Type B pancreatic cell (in vitro differentiated cells): ENCODE measurements around the gene TPSG1. TPM values are rescaled to one million over a fixed set of nuclear protein-coding genes. Genes with fewer than 3 reads are reported as not detected.
"Not testable (repeated sequence)": the region's sequence is repeated elsewhere in the genome, so short reads cannot be mapped to it uniquely, and the experiment has no call there.

Experiments
- DNase-seq: peaks from one replicate; pipeline ENCODE4 v3.0.0; 2021; ENCODE audit warnings: mixed read lengths; ENCODE audit not compliant: unreplicated experiment; ENCODE audit errors: extremely low spot score
- H3K27ac Mint-ChIP-seq: 2 replicates; pipeline ENCODE4 v1.8.0; 2021; ENCODE audit warnings: mild to moderate bottlenecking, mixed read lengths
- H3K27me3 Mint-ChIP-seq: 2 replicates; pipeline ENCODE4 v1.8.0; 2021; ENCODE audit warnings: mixed read lengths
- H3K36me3 Mint-ChIP-seq: 2 replicates; pipeline ENCODE4 v1.8.0; 2021; ENCODE audit warnings: mixed read lengths
- H3K4me1 Mint-ChIP-seq: one replicate; pipeline ENCODE4 v1.8.0; 2021; ENCODE audit warnings: mixed read lengths; ENCODE audit not compliant: unreplicated experiment
- H3K4me3 Mint-ChIP-seq: 2 replicates; pipeline ENCODE4 v1.8.0; 2021; ENCODE audit warnings: mild to moderate bottlenecking, mixed read lengths
- H3K9me3 Mint-ChIP-seq: 2 replicates; pipeline ENCODE4 v1.8.0; 2021; ENCODE audit warnings: mixed read lengths
- total RNA-seq: library from RNA; stranded (reverse); gene quantifications from 2 replicates; pipeline ENCODE4 v1.2.1, GENCODE V29; 2021; ENCODE audit warnings: low replicate concordance
- TF ChIP-seq, protein P1 (sequence below): fragments of 200-600 bp; sonication (generic); conservative IDR thresholded peaks from 2 replicates; pipeline ENCODE4 v1.5.0; 2021; ENCODE audit warnings: antibody characterized with exemption, mild to moderate bottlenecking

The TPSG1 gene
- total RNA-seq, 1 donor from 2014 or later = not detected

DNA sequence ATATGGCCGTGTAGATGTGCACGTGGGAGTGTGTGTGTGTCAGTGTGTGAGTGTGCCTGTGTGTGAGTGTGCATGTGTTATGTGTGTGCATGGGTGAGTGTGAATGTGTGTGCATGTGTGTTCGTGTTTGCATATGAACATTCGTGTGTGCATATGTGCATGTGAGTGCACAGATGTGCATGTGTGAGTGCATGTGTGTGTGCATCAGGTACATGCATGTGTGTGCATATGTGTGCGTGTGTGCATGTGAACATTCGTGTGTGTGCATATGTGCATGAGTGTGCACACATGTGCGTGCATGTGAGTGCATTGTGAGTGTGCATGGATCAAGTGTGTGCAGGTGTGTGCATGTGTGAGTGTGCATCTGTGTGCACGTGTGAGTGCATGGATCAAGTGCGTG, 12.9 kb upstream of the TPSG1 start:
- peaks cover 4% of the 10 kb centered on the region for H3K4me1 Mint-ChIP-seq
- H3K27ac Mint-ChIP-seq = peak overlapping the region; percentile 55
- H3K4me3 Mint-ChIP-seq = no peak overlapping the region
- H3K36me3 Mint-ChIP-seq = no peaks in the 10 kb centered on the region
- TF ChIP-seq, protein P1, sequence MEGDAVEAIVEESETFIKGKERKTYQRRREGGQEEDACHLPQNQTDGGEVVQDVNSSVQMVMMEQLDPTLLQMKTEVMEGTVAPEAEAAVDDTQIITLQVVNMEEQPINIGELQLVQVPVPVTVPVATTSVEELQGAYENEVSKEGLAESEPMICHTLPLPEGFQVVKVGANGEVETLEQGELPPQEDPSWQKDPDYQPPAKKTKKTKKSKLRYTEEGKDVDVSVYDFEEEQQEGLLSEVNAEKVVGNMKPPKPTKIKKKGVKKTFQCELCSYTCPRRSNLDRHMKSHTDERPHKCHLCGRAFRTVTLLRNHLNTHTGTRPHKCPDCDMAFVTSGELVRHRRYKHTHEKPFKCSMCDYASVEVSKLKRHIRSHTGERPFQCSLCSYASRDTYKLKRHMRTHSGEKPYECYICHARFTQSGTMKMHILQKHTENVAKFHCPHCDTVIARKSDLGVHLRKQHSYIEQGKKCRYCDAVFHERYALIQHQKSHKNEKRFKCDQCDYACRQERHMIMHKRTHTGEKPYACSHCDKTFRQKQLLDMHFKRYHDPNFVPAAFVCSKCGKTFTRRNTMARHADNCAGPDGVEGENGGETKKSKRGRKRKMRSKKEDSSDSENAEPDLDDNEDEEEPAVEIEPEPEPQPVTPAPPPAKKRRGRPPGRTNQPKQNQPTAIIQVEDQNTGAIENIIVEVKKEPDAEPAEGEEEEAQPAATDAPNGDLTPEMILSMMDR = no peak
- no peak for DNase-seq
- H3K9me3 Mint-ChIP-seq = no peaks in the 10 kb centered on the region
- peaks cover 7% of the 10 kb centered on the region for H3K27me3 Mint-ChIP-seq

DNA sequence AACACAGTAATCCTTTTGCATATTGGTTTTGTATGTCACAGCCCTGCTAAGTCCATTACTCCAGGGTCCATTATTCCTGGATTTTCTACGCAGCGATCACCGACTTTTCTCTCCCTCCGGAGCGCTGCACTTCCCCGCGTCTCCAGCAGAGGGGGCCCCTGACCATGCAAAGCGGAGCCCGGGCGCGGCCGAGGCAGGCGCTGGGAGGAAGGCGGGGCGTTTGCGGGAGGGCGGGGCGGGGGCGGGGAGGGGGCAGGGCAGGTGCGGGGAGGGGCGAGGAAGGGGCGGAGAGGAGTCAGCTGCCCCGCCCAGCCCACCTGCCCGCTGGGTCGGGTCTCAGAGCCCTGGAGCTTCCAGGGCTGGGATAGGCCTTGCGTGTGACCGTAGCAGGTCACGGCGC, 11.6 kb upstream of the TPSG1 start:
- H3K9me3 Mint-ChIP-seq, H3K4me1 Mint-ChIP-seq, H3K4me3 Mint-ChIP-seq, H3K27me3 Mint-ChIP-seq, H3K27ac Mint-ChIP-seq, DNase-seq, H3K36me3 Mint-ChIP-seq: not testable (repeated sequence)

DNA sequence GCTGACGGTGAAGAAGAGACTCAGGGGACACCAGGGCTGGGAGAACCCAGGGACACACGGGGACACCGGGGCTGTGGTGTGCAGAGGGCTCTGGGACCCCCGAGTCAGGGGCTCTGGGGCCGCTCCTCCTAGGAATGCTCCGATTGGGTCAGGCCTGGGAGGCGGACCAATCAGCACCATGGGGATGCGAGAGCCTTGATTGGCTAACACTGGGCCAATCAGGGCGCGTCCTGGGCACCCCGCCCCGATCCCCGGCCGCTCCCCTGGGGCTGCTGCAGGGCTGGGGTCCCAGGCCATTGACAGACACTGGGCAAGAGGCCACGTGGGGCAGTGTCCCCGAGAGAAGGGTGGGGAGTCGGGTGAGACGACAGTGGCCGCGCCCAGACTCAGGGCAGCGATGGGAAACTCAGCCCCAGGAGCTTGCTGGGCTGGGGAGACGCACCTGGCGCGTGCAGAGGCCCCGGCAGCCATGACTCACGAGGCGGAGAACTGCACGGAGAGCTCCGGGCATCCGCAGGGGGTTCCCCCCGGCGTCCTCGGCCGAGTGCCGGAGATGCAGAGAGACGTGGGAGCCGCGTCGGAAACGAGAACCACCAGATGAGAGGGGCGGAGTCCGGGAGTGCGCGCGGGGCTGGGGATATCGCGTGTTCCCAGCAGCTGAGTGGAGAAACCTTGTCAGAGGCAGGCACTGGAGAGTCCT, 7.1 kb upstream of the TPSG1 start:
- H3K27me3 Mint-ChIP-seq, DNase-seq, H3K36me3 Mint-ChIP-seq, H3K27ac Mint-ChIP-seq, H3K4me3 Mint-ChIP-seq, H3K4me1 Mint-ChIP-seq, H3K9me3 Mint-ChIP-seq: not testable (repeated sequence)

DNA sequence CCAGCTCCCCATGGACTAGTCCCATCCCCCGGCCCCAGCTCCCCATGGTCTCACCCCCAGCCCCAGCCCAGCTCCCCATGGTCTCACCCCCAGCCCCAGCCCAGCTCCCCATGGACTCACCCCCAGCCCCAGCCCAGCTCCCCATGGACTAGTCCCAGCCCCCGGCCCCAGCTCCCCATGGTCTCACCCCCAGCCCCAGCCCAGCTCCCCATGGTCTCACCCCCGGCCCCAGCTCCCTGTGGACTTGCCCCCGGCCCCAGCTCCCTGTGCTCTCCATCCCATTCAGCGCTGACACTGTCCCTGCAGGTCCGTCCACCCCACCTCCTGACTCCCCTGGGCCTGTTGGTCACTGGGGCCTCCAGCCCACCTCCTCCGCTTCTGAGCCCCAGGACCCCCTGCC, 6.2 kb upstream of the TPSG1 start:
- not testable (repeated sequence) for H3K27me3 Mint-ChIP-seq, H3K4me1 Mint-ChIP-seq, DNase-seq, H3K36me3 Mint-ChIP-seq, H3K9me3 Mint-ChIP-seq, H3K27ac Mint-ChIP-seq, H3K4me3 Mint-ChIP-seq

DNA sequence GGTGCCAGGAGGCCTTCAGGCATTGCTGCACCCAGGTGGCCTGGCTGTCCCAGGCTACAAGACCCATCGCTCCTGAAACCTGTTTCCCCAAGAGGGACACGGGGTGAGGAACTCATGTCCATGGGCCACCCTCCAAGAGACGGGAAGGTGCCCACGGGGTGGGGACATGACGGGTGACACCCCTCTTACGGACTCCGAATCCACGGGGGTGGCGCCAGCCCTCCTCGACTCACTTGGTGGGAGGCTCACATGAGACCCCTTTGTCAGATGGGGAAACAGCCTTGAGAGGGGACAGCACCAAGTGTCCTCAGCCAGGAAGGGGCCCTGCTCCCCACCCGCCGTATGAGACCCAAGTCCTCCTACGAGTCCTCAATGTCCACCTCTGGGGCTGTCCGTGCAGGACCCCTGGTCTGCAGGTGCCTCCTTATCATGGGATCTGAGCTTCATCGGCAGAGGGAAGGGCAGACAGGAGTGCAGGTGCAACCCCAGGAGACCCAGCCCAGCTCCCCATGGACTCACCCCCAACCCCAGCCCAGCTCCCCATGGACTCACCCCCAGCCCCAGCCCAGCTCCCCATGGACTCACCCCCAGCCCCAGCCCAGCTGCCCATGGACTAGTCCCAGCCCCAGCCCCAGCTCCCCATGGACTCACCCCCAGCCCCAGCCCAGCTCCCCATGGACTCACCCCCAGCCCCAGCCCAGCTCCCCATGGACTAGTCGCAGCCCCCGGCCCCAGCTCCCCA, 5.6 kb upstream of the TPSG1 start:
- DNase-seq, H3K36me3 Mint-ChIP-seq, H3K4me3 Mint-ChIP-seq, H3K27ac Mint-ChIP-seq, H3K9me3 Mint-ChIP-seq, H3K27me3 Mint-ChIP-seq, H3K4me1 Mint-ChIP-seq: not testable (repeated sequence)

DNA sequence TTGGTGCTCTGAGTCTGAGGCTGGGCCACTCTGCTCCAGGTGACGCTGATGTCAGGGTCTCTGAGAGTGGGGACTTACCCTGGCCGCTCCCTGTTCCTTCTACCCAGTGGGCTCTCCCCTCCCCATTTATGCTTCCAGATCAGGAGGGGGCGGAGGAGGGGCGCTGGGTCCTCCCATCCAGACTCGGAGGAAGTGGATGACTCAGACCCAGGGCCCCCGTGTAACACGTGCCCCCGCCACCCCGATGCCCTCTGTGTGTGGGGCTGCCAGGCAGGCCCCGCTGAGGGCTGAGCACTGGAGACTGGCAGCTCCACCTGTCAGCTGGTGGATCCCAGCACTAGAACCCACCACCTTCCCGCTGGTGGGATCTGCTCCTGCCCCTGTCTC, 5.0 kb upstream of the TPSG1 start, which contains the start of gene TPSB2:
TPSB2 (minus strand) TSS at position 101 of the 387 bp plus-strand sequence. CDS start 233 bp downstream, outside the sequence.
- H3K4me3 Mint-ChIP-seq, H3K27me3 Mint-ChIP-seq, H3K36me3 Mint-ChIP-seq, DNase-seq, H3K9me3 Mint-ChIP-seq, H3K27ac Mint-ChIP-seq, H3K4me1 Mint-ChIP-seq: not testable (repeated sequence)

DNA sequence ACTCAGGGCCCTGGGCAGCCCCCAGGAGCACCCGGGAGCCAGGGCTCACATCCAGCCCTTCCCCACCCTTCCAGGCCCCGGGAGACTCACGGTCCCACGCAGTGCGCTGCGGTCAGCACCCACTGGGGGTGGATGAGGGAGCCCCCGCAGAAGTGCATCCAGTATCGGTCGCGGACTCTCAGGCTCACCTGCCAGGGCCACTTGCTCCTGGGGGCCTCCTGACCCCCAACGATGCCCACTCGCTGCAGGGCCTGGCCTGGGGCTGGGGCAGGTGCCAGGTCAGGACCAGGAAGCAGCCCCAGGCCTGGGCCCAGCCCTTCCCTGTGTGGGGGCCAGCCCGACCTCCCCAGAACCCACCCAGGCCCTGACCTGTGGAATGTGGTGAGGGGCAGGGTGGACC, 4.4 kb upstream of the TPSG1 start:
- not testable (repeated sequence) for H3K36me3 Mint-ChIP-seq, H3K4me1 Mint-ChIP-seq, H3K9me3 Mint-ChIP-seq, H3K4me3 Mint-ChIP-seq, H3K27ac Mint-ChIP-seq, DNase-seq, H3K27me3 Mint-ChIP-seq

DNA sequence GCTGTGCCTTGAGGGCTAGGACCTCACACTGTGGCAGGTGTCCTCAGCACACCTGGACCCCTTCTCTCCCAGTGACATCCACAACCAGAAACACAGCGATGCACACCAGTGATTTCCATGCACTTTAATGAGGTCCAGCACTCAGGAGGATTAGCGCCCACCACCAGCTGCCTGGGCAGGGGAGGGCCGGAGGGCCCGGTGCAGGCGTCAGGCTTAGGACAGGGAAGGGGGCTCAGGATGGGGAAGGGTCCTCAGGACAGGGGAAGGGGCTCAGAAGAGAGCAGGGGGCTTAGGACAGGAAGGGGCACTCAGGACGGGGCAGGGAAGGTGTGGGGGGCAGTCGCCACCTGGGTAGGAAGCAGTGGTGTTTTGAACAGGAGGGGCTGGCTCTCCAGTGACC, 3.2 kb upstream of the TPSG1 start:
- H3K4me3 Mint-ChIP-seq, DNase-seq, H3K9me3 Mint-ChIP-seq, H3K36me3 Mint-ChIP-seq, H3K4me1 Mint-ChIP-seq, H3K27me3 Mint-ChIP-seq, H3K27ac Mint-ChIP-seq: not testable (repeated sequence)

DNA sequence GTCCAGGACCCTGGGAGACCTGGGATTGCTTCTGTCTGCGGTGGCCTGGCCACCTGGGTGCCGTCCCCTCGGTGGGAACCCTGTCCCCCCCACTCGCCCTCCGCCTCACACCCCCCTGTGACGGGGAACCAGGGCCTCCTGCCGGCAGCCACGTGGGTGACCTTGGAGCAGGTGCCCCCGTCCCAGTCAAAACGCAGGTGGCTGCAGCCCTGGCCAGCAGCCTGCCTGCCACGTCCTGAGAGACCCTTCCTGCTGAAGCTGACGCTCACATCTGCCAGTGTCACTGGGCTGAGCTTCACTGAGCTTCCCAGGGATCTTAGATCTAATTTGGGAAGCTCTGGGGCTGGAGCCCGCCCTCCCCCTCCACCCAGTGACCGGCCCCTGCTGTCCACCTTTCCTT, 1.6 kb upstream of the TPSG1 start:
- not testable (repeated sequence) for H3K36me3 Mint-ChIP-seq, H3K9me3 Mint-ChIP-seq, H3K4me1 Mint-ChIP-seq, H3K27me3 Mint-ChIP-seq, DNase-seq, H3K27ac Mint-ChIP-seq, H3K4me3 Mint-ChIP-seq

DNA sequence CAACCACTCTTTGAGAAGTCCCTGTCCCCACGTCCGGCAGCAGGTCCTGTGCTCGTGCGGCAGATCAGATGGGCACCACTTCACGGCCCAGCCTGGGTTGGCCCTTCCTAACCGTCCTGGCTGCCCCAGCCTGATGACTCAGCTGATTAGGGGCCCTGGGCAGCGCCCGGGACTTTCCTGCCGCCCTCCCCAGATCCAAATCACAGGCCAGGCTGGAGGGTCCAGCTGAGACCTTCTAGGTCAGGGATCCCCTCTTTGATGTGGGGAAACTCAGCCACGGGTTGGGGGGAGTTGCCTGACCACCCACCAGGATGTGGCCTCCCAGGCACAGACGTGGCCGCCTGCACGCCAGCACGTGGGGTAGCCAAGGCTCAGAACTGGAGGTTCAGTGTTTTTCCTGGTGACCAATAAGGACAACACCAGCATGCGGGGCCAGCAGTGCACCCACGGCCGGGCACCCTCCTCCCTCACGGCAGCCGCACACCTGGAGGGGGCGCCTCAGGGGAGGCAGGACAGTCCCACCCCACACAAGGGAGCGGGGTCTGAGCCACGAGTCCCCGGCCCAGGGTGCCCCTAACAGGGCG, 752 bp upstream of the TPSG1 start:
- H3K4me1 Mint-ChIP-seq, DNase-seq, H3K27ac Mint-ChIP-seq, H3K27me3 Mint-ChIP-seq, H3K4me3 Mint-ChIP-seq, H3K9me3 Mint-ChIP-seq, H3K36me3 Mint-ChIP-seq: not testable (repeated sequence)
